Bronchial epithelial cell (primary cell): ENCODE data around the gene SGTA. TPM values are rescaled to one million over a fixed set of nuclear protein-coding genes. Genes with fewer than 3 reads are reported as not detected.

Experiments
- DNase-seq: peaks from one replicate; pipeline ENCODE4 v3.0.0-alpha.2; 2010; ENCODE audit warnings: low read depth
- FAIRE-seq: peaks from 2 replicates; lab custom pipeline; 2011; peaks lifted over from hg19 to GRCh38; lab: Jason Lieb, UNC
- H3K27me3 ChIP-seq: 2 replicates; pipeline ENCODE4 v1.5.1; 2011; ENCODE audit warnings: low read length; ENCODE audit not compliant: control insufficient read depth, insufficient read depth
- H3K36me3 ChIP-seq: 2 replicates; pipeline ENCODE4 v1.5.1; 2011; ENCODE audit warnings: low read length; ENCODE audit not compliant: control insufficient read depth, insufficient read depth
- H3K4me3 ChIP-seq: 2 replicates; pipeline ENCODE4 v1.5.1; 2011; ENCODE audit warnings: mild to moderate bottlenecking, low read depth, low read length, control low read depth
- total RNA-seq: library from RNA; depleted of rRNA; stranded (reverse); fragments of >200 nt; gene quantifications from 2 replicates; pipeline ENCODE4 v1.2.1, GENCODE V29; 2014
- TF ChIP-seq, protein P1 (sequence below): IDR thresholded peaks from 2 replicates; pipeline ENCODE4 v1.5.1; 2011; ENCODE audit warnings: mild to moderate bottlenecking, moderate library complexity, low read length, control low read depth, inconsistent platforms; ENCODE audit not compliant: insufficient read depth, severe bottlenecking

The SGTA gene
- total RNA-seq, 1 donor from 2014 or later, result 19.7 TPM

DNA sequence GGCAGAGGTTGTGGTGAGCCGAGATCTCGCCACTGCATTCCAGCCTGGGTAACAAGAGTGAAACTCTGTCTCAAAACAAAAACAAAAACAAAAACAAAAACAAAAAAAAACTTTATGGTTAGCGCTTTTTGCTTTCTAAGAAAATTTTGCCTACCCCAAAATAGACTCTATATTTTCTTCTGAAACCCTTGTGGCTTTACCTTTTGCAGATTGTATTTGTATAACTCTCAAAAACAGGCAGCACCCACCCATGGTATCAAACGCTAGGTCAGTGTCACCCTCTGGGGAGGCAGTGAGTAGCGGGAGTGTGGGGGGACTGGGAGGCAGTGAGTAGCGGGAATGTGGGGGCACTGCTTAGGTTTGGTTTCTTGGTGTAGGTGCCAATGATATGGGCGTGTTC is 35.7 kb downstream of the SGTA start:
- no peaks in the 10 kb centered on the region for H3K27me3 ChIP-seq
- H3K4me3 ChIP-seq, result no peak overlapping the region
- no peaks in the 10 kb centered on the region for H3K36me3 ChIP-seq
- FAIRE-seq (no peak), DNase-seq (no peak)
- TF ChIP-seq, protein P1, sequence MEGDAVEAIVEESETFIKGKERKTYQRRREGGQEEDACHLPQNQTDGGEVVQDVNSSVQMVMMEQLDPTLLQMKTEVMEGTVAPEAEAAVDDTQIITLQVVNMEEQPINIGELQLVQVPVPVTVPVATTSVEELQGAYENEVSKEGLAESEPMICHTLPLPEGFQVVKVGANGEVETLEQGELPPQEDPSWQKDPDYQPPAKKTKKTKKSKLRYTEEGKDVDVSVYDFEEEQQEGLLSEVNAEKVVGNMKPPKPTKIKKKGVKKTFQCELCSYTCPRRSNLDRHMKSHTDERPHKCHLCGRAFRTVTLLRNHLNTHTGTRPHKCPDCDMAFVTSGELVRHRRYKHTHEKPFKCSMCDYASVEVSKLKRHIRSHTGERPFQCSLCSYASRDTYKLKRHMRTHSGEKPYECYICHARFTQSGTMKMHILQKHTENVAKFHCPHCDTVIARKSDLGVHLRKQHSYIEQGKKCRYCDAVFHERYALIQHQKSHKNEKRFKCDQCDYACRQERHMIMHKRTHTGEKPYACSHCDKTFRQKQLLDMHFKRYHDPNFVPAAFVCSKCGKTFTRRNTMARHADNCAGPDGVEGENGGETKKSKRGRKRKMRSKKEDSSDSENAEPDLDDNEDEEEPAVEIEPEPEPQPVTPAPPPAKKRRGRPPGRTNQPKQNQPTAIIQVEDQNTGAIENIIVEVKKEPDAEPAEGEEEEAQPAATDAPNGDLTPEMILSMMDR, result no peak

DNA sequence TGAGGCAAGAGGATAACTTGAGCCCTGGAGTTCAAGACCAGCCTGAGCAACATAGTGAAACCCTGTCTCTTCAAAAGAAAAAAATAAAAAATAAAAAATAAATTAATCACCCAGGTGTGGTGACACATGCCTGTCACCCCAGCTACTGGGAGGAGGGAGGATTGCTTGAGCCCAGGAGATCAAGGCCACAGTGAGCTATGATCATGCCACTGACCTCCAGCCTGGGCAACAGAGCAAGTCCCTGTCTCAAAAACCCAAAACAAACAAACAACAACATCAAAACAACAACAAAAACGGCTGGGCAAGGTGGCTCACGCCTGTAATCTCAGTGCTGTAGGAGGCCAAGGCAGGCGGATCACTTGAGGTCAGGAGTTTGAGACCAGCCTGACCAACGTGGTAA is 39.0 kb downstream of the SGTA start:
- H3K4me3 ChIP-seq, result no peak overlapping the region
- TF ChIP-seq, protein P1, result no peak
- FAIRE-seq (no peak), DNase-seq (no peak)
- no peaks in the 10 kb centered on the region for H3K36me3 ChIP-seq
- H3K27me3 ChIP-seq, result no peaks in the 10 kb centered on the region

DNA sequence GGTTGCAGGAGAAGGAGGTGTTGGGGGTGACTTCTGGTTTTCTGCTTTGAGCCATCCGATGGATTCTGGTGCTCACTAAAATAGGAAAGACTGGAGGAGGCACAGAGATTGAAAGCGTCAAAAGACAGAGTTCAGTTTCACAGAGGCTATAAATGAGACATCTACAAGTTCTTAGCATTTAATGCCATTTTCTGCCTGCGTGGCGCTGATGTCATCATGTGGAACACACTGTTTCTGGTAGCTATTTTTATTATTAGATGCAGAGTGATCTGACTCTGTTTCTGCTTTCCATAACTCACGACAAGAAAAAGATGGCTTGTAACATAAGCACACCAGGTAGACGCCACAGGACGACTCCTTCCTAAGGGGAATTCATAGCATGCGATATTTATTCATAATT is 40.0 kb downstream of the SGTA start:
- DNase-seq (no peak), FAIRE-seq (no peak)
- Histone ChIP-seq H3K36me3 (no peaks in the 10 kb centered on the region), H3K27me3 (no peaks in the 10 kb centered on the region), H3K4me3 (no peak overlapping the region)
- TF ChIP-seq, protein P1, result no peak

DNA sequence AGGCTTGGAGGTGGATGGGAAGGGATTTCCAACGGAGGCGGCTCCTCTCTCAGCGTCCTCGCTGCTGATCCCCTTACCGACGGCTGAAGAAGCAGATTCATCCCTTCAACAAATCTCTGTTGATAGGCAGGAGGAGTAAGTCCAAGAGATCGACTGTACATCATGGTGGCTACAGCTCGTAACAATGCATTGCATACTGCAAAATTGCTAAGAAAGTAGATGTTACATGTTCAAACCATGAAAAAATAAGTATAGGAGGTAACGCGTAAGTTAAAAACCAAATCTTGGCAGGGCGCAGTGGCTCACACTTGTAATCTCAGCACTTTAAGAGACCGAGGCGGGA is 42.8 kb downstream of the SGTA start:
- TF ChIP-seq, protein P1, result no peak
- FAIRE-seq, result no peak
- Histone ChIP-seq H3K27me3 (no peaks in the 10 kb centered on the region), H3K4me3 (no peak overlapping the region), H3K36me3 (peaks cover 12% of the 10 kb centered on the region)
- no peak for DNase-seq

DNA sequence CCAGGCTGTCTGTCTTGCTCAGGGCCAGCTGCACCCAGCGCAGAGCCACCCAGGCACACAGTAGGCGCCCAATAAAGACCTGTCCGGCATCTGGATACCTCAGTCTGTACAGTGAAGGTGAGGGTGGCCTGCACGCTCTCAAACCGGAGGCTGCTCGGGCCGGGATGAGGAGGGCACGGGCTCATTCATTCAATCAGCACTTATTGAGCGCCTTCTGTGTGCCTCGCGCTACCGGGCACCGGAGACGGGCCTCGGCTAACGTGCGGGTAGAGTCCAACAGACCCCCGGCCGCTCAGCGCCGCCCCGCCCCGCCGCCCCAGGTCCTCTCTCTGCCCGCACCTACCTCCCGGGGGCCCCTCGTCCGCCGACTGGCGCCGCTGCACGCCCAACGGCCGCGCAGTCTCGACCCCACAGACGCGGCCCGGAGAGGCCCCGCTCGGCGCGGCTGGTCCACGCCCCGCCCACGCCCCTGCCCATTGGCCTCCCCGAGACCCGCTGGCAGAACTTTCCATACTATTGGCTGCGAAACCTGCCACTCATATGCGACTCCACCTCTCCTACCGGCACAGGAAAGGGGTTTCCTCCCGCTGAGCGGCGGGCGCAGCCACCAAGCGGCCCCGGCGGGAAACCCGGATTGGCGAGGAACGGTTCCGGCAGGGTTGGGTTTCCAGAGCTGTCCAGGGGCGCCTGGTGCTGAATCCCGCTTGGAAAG is 43.3 kb downstream of the SGTA start, which contains the start of gene SLC39A3:
TSS of gene SLC39A3 (minus strand) at position 416 of the 712 bp plus-strand sequence. CDS start 2,760 bp downstream, outside the sequence.
- peak; percentile 88 for DNase-seq
- H3K36me3 ChIP-seq, result peaks cover 12% of the 10 kb centered on the region
- TF ChIP-seq, protein P1, result no peak
- FAIRE-seq, result no peak
- peak within 1 kb of the TSS; percentile 89 for H3K4me3 ChIP-seq
- H3K27me3 ChIP-seq, result no peaks in the 10 kb centered on the region
